ENCODE results near the gene EDAR.

EDAR gene

GRCh38 chr2:108907822-108908712 is 81.0 kb downstream of the EDAR start:
- no peak for DNase-seq

- DNase-seq, result no peak
Measured at GRCh38 chr2:108906403-108907077, 82.5 kb downstream of the EDAR start.

DNA sequence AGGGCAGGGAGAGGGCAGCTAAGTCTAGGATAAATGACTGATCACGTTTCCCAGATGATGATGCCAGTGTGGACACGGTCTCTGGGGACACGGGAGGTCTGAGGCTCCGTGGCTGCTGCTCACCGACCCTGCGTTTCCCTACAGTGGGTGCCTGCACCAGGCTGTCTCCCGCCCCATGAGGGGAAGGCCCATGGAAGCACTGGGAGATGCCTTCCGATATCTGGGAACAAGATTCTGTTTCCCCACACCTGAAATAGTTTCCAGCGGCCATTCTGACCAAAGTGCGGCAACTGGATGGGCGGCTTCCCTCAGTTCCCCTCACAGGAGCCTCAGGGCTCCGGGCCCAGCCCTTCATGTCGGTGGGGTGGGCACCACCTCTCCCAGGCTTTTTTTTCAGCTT is 83.1 kb downstream of the EDAR start:
- DNase-seq, result no peak

DNA sequence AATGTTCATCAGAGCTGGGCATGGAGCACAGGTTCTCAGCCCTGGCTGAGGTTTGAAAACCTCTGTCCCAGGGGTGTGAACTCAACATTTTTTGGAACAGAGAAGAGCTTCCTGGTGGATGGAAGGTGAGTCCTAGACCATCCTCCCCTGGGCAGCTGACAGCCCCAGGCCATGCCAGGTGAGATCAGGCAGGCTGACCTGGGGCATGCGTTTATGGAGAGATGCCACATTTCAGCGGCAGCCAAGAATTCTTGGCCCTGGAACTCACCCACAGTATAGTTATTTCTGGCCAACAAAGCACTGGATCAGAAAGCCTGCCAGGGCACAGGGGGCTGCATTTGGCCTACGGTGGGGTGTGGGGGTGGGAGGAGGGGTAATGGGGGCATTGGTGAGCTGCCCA is 83.8 kb downstream of the EDAR start:
- DNase-seq, result no peak

GRCh38 chr2:108904680-108905079 is 84.3 kb downstream of the EDAR start:
- DNase-seq, result no peak

- DNase-seq, result no peak
Measured at GRCh38 chr2:108898315-108899082, 90.5 kb downstream of the EDAR start.

GRCh38 chr2:108896741-108897140 is 92.3 kb downstream of the EDAR start:
- DNase-seq, result no peak

GRCh38 chr2:108895188-108895587 is 93.8 kb downstream of the EDAR start:
- DNase-seq, result no peak

DNA sequence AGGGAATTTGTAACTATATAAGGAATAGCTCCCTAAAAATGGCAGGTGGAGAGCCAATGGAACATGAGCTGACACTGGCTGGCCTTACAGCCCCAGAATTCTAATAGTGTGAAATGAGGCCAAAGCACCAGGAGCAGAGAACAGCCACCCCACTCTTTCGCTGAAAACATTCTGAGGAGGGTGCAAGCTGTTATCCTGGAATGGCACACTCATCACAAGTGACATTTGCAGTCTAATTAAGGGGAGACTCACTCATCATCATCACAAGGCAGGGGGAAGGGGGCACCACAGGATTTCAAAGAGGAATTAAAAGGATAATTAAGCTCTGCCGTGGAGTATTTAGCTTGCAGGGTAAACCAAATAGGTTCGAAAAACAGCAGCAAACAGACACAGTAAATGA is 94.3 kb downstream of the EDAR start:
- no peak for DNase-seq

DNA sequence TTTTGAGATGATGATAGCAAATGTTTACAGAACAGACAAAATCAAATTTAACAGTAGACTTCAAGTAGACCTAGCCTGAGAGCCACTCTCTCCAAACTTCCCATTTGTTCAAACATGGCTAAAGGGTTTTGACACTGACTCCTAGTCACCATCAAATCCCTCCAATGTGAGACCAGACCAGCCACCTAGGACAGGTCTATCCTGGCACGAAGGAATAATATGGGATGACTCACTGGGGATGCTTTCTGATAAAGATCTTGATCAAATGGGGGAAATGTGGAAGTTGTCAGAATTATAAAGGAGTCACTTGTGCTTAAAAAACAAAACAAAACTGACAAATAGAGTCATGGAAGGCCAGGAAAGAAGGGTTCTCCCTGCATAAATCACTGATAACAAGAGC is 95.7 kb downstream of the EDAR start:
- no peak for DNase-seq

DNA sequence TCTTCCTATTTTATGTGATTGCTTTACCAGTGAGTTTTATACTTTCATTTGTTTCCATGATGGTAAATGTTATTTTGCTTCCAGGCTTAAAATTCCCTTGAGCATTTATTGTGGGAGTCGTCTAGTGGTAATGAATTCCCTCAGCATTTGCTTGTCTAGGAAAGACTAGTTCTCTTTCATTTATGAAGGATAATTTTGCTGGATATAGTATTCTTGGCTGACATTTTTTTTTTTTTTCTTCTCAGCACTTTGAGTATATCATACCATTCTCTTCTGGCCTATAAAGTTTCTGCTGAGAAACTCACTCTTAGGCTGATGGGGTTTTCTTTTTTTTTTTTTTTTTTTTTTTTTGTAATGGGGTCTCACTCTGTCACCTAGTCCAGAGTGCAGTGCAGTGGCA is 99.1 kb downstream of the EDAR start:
- DNase-seq, result no peak

- no peak for DNase-seq
Measured at GRCh38 chr2:108884619-108885018, 104.4 kb downstream of the EDAR start.

- DNase-seq, result no peak
Measured at GRCh38 chr2:108878276-108878675, 110.7 kb downstream of the EDAR start.

- DNase-seq, result no peak
Measured at GRCh38 chr2:108877506-108877905, 111.5 kb downstream of the EDAR start.

DNA sequence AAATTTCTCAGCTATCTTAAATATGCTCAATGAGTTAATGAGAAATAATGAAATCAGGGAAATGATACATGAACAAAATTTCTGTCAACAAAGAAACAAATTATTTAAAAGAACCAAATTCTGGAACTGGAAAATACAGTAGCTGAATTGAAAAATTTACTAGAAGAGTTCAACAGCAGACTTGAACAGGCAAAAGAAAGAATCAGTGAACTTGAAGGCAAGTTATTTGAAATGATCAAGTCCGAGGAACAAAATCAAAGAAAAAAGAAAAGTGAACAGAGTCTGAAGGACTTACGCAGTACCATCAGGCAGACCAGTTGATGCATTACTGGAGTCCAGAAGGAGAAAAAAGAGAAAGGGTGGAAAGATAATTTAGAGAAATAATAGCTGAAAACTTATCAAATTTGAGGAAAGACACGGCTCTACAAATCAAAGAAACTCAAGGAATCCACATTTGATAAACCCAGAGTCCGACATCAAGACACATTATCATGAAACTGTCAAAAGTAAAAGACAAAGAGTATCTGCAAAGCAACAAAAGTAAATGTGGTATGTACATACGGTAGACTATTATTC is 118.9 kb downstream of the EDAR start:
- DNase-seq, result no peak

GRCh38 chr2:108869542-108869941 is 119.5 kb downstream of the EDAR start:
- no peak for DNase-seq

DNA sequence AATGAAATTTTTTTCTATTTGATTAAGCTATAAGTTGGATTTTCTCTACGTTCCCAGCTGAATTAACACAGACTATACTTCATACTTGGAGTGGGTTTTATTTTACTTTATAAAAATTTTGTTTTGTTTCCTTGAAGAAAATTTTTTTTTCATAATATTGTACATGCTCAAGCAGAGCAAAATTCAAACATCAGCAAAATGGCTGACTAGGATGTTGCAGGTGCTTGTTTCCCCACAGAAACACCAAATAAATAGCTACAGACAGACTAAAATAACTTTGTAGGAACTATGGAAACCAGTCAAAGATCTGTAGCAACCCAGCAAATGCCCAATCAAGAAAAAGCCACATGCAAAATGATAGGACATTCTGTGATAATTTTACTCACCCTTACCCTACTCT is 120.1 kb downstream of the EDAR start:
- no peak for DNase-seq

DNA sequence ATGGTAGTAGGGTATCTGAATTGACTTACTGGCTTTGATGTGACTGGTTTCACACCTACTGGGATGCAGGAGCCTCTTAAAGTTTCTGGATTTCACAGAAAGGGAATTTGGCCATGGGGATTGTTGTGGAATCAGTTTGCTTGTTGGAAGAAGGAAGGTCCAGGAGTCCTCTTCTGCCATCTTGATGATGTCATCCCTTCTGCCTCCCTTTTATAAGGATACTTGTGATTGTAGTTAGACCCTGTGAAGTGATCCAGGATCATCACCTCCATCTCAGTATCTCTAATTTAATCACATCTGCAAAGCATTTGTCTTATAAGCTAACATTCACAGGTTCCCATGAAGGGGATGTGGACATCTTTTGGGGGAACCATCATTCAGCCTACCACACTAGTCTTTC is 123.0 kb downstream of the EDAR start:
- no peak for DNase-seq

DNA sequence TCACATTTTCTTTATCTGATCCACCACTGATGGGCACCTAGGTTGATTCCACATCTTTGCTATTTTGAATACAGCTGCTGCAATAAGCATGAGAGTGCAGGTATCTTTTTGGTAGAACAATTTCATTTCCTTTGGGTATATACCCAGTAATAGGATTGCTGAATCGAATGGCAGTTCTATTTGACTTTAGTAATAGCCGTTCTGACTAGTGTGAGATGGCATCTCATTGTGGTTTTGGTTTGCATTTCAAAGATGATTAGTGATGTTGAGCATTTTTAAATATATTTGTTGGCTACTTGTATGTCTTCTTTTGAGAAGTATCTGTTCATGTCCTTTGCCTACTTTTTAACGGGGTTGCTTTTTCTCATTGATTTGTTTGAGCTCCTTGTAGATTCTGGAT is 130.1 kb downstream of the EDAR start:
- DNase-seq, result no peak

- DNase-seq, result peak; percentile 3
Measured at GRCh38 chr2:108855194-108855593, 133.8 kb downstream of the EDAR start.

DNA sequence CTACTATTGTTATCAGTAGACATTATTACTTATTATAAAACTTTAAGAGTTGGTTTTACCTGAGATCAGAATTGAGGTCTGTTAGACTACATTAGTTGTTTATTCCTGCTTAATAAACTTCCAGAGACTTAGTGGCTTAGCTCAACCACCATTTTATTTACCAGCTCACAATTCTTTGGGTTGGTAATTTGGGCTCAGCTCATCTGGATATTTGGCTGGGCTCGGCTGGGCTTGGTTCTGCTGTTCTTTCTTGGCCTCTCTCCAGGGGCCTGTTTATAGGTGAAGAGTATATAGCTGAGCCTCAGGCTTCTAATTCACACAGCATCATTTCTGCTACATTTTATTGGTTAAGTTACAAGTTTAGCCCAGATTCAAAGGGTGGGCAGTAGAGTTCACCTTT is 134.5 kb downstream of the EDAR start:
- DNase-seq, result no peak

- DNase-seq, result no peak
Measured at GRCh38 chr2:108853421-108853820, 135.6 kb downstream of the EDAR start.

GRCh38 chr2:108852375-108852774 is 136.6 kb downstream of the EDAR start:
- no peak for DNase-seq

Measured in suppressor macrophage treated with lipopolysaccharide for 4 hours (primary cell).